GM21619 (cell line): ENCODE results near the gene RNASE13.
A peak's percentile ranks its signal among the peaks of the same experiment; 100 is the strongest.

Experiments
- ATAC-seq: cut with Tn5 transposase; IDR thresholded peaks from one replicate; pipeline ENCODE4 v1.9.1; 2021; ENCODE audit not compliant: unreplicated experiment

Gene RNASE13, protein sequence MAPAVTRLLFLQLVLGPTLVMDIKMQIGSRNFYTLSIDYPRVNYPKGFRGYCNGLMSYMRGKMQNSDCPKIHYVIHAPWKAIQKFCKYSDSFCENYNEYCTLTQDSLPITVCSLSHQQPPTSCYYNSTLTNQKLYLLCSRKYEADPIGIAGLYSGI

GRCh38 chr14:21034707-21035106 is at the start of gene RNASE13:
Gene RNASE13 (minus strand): TSS chr14:21034807. CDS start chr14:21034288, 519 bp downstream.
- no peak for ATAC-seq

DNA sequence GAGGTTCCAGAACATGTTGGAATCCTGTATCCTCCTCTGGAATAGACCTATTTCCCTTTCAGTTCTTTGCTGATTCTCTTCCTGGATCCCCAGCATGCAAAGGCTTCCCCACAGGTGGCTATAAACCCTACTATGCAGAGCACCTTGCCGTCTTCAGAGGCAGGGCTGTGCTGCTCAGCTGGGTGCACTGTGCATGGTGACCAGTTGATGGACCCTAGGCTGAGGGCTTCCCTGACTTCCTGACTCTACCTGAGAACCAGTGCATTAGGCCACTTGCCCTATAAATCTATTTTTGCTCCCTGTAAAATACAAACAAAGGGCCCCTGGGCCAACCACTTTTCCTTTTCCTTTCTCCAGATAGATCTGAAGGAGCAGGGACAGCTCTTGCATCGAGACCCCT is 49.8 kb upstream of the RNASE13 start:
- ATAC-seq = no peak

GRCh38 chr14:21083565-21084325 is 49.1 kb upstream of the RNASE13 start:
- ATAC-seq = no peak

- ATAC-seq = no peak
Observed at GRCh38 chr14:21081521-21082142, 47.0 kb upstream of the RNASE13 start.

DNA sequence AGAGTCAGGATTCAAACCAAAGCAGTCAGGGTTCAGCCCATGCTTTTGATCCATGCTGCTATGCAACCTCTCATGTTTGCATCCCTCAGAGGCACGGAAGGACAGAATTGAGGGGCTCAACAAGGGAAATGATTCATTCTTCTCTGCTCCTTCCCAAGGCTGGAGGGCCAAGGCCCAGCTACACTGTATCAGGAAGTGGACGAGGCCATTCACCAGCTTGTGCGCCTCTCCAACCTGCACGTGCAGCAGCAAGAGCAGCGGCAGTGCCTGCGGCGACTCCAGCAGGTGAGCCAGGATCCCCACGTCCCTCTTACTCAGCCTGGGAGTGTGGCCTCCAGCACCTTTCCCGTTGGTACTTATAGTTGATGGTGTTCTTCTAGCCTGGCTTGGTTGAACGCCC is 44.1 kb upstream of the RNASE13 start:
- ATAC-seq = no peak

DNA sequence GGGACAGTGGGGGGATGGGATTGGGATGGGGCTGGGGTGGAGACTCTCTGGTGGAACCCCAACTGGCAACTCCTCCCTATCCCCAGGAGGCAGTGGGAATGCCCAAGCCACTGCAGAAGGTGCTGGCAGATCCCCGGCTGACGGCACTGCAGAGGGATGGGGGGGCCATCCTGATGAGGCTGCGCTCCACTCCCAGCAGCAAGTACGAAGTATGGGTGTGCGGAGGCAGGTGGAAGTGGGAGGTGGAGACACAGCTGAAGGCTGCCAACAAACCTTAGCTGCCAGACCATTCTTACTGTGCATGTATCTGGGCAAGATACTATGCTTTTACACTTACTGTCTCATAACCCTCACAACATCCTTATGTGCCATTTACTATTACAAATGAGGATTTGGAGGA is 43.7 kb upstream of the RNASE13 start:
- no peak for ATAC-seq

DNA sequence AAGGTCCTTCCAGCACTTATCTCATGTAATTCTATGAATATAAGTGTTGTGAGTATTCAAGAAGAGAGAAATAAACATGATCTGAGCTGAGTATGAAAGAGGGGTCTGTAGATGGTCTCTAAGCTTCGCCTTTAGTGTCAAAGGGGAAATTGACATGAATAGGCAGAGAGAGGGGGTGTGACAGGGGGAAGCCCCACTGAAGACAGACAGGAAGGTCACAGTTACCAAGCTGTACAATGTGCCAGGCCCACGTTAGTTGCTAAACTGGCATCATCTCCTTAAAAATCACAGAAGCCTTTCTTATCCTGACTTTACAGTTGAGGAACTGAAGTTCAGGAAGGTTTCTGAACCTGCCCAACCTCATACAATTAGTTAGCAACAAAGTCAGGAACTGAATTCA is 43.1 kb upstream of the RNASE13 start:
- no peak for ATAC-seq

- ATAC-seq = no peak
Observed at GRCh38 chr14:21075719-21076437, 41.3 kb upstream of the RNASE13 start.

GRCh38 chr14:21074398-21075272 is 40.0 kb upstream of the RNASE13 start:
- ATAC-seq = no peak

- no peak for ATAC-seq
Observed at GRCh38 chr14:21073921-21074320, 39.3 kb upstream of the RNASE13 start.

DNA sequence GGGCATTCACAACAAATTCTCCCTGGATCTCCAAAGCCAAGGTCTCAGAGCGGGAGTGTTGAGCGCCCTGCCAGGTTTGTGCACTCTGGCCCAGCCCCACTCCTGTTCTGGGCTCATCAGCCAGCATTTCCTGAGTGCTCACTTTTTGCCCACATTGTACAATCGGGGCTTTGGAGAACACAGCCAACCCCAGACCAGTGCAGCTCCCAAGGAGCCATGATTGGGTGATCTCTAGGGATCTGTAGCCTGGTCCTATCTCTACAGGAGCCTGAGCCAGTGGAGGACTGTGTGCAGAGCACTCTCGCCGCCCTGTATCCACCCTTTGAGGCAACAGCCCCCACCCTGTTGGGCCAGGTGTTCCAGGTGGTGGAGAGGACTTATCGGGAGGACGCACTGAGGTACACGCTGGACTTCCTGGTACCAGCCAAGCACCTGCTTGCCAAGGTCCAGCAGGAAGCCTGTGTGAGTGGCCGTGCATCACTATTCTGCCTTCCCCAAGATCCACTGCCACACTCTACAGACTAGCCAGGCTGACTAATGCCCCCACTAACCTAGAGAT is 38.3 kb upstream of the RNASE13 start:
- no peak for ATAC-seq

- ATAC-seq = no peak
Observed at GRCh38 chr14:21072031-21072473, 37.4 kb upstream of the RNASE13 start.

- peak; percentile 74 for ATAC-seq
Observed at GRCh38 chr14:21071225-21072030, 36.8 kb upstream of the RNASE13 start.

DNA sequence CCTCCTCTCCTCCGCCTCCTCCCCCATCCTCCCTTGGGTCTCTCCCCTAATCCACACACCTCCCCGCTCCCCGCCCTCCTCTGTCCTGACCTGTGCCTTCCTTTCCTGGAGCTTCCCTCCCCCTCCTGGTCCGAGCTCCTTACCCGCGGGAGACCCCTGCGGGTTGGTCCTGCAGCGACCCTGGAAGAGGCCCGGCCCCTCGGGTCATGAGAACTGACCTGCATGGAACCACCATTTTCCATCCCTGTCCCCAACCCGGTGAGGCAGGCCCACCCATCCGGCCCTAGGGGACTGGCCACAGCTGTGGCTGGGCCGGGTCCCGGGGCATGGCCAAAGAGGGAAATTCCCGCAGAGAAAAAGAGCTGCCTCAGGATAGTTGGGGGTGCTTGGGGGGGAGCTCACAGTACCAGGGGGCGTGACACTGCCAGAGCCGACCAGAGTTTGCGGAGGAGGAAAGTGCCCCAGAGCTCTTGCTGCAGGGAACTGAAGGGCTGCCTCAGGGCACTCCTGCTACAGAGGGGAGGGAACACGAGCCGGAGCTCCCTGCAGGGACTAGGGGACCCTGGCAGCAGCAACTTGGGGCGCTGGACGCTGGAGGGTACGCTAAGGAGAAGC is 36.1 kb upstream of the RNASE13 start:
- peak; percentile 4 for ATAC-seq

DNA sequence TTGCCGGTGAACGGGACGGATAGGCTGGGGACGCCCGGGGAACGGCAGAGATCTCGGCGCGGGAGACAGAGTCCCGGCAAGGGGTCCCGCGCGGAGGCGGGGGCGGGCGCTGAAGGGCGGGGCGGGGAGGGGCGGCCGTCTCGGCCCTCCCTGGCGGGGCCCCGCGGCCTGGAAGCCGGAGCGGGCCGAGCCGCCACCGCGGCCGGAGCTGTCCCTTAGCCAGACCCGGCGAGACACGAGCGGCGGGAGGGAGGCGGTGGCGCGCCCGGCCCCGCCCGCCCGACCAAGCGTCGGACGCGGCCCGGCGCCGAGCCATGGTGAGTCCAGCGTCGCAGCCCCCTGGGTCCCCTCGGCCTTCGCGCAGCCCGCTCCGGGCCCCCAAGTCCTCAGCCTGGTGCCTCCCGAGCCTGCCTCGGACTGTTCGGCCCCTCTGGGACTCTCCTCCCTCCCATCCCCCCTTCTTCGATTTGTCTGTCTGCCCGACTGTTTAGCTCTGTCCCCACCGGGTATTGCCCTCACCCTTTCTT is 35.5 kb upstream of the RNASE13 start, which contains the start of gene ARHGEF40:
Gene ARHGEF40, plus strand, starts transcription at position 222 of the 527 bp plus-strand sequence. Its CDS starts 93 bp downstream, at position 315.
- no peak for ATAC-seq

GRCh38 chr14:21069388-21070082 is 34.9 kb upstream of the RNASE13 start:
- ATAC-seq = no peak

GRCh38 chr14:21068521-21069387 is 34.1 kb upstream of the RNASE13 start:
- ATAC-seq = no peak
